Heart right ventricle (tissue), 16 donors: ENCODE measurements around the gene PSMB2. TPM values are rescaled to one million over a fixed set of nuclear protein-coding genes. Genes with fewer than 3 reads are reported as not detected.

Source experiments
- ATAC-seq, 8 donors: fragments of 200-7000 bp; cut with Tn5 transposase; one replicate each; pipeline ENCODE4 v1.9.1; 2020; ENCODE audit warnings: mild to moderate bottlenecking in 8 of 8, moderate library complexity in 8 of 8, moderate number of reproducible peaks in 1 of 8
- DNase-seq, 2 donors: peaks; one replicate each; pipeline ENCODE4 v3.0.0-alpha.2; 2020
- H3K27ac ChIP-seq, 10 donors: fragments of 200-600 bp; sonication (generic) in 2 of 10; one replicate each; pipeline versions ENCODE4 v1.5.0 to v1.8.0; 2020 to 2022; ENCODE audit warnings: mild to moderate bottlenecking in 3 of 10
- H3K27me3 ChIP-seq, 7 donors: fragments of 200-600 bp; one replicate each; pipeline ENCODE4 v1.8.0; 2021 to 2022; ENCODE audit warnings: mild to moderate bottlenecking in 2 of 7
- H3K36me3 ChIP-seq, 9 donors: fragments of 200-600 bp; sonication (generic) in 1 of 9; one replicate each; pipeline versions ENCODE4 v1.5.0 to v1.8.0; 2020 to 2022; ENCODE audit warnings: mild to moderate bottlenecking in 2 of 9
- H3K4me1 ChIP-seq, 9 donors: fragments of 200-600 bp; sonication (generic) in 1 of 9; one replicate each; pipeline versions ENCODE4 v1.5.0 to v1.8.0; 2020 to 2022; ENCODE audit warnings: mild to moderate bottlenecking in 4 of 9
- H3K4me3 ChIP-seq, 10 donors: fragments of 200-600 bp; sonication (generic) in 2 of 10; one replicate each; pipeline versions ENCODE4 v1.5.0 to v1.8.0; 2020 to 2022; ENCODE audit warnings: mild to moderate bottlenecking in 7 of 10, moderate library complexity in 2 of 10
- H3K9me3 ChIP-seq, 11 donors: fragments of 200-600 bp in 10 of 11; sonication (generic) in 2 of 11; one replicate each; pipeline versions ENCODE4 v1.5.0 to v1.8.0; 2013 to 2022; ENCODE audit warnings: mild to moderate bottlenecking in 2 of 11, control low read depth in 1 of 11, moderate library complexity in 1 of 11
- CTCF ChIP-seq, 9 donors: fragments of 200-600 bp; sonication (generic) in 2 of 9; IDR thresholded peaks; one replicate each; pipeline versions ENCODE4 v1.5.0 to v1.8.0; 2021 to 2022; ENCODE audit warnings: antibody characterized with exemption in 9 of 9, mild to moderate bottlenecking in 5 of 9, moderate library complexity in 1 of 9
- WGBS, 2 donors: extraction: QIAGEN DNeasy Blood & Tissue Kit; methylation state at CpG; one replicate each; pipeline ENCODE4 v1.1.7; 2013; ENCODE audit warnings: inconsistent platforms in 1 of 2; 5-methylcytosine and 5-hydroxymethylcytosine counted together
- intact Hi-C, 10 donors: fragments of 100-400 bp; cut with DNase I; formaldehyde crosslinking; loops; one replicate each; pipeline versions ENCODE4 v1.11.1 to v1.14.2; 2022
- polyA plus RNA-seq, 2 donors: library from polyadenylated mRNA; stranded (reverse); fragments of 200-250 nt; gene quantifications; one replicate each; pipeline ENCODE4 v1.2.3, GENCODE V29; 2013
- total RNA-seq, 10 donors: library from RNA; stranded (reverse); fragmentation: NEBNext Ultra II Directional in 3 of 10; extraction: Animal tissue kit (Norgen Biotek cat#: 25700) in 3 of 10; gene quantifications; one replicate each; pipeline versions ENCODE4 v1.2.1 to v1.2.4, GENCODE V29; 2021 to 2023
- donor health status: Arrhythmogenic right ventricular cardiomyopathy.
- donor health status: ischemic (EF 13 %, LVEDD 7.1; RV severe dilation, severe dysfunction).
- donor health status: healthy with polysubstance abuse.
- donor health status: DM: no; HTN: yes; CAD: no.
- donor health status: DM: no; HTN: no; CAD: no.
- donor health status: ischemic (EF 25% LVEDD 6.9; RV normal size, moderate dysfunction).
- donor health status: ischemic (EF 25% LVEDD 5.7; RV mildly dilated, moderate dysfunction).
- donor health status: healthy.
- donor health status: DM: yes; HTN: yes; CAD: no.
- donor health status: Ischemic cardiomyopathy.
- donor health status: ischemic (EF 35%, LVEDD 5.7; RV mildly dilated, moderate dysfunction).
- donor health status: nonischemic (EF 11% LVEDD 7.7; RV severe dilation, severe dysfunction).
- donor health status: DM: yes; HTN: yes; CAD: no.
- donor health status: PGD.
- donor health status: ischemic (EF 29% LVEDD 5.4; RV normal size, mild dysfunction).
- donor health status: nonischemic (EF 23%, LVEDD 6.1; RV moderate dilation, normal function).

The PSMB2 gene
- total and polyA plus RNA-seq, 12 donors: 34.1 to 55.0 (median 39.1) TPM

DNA sequence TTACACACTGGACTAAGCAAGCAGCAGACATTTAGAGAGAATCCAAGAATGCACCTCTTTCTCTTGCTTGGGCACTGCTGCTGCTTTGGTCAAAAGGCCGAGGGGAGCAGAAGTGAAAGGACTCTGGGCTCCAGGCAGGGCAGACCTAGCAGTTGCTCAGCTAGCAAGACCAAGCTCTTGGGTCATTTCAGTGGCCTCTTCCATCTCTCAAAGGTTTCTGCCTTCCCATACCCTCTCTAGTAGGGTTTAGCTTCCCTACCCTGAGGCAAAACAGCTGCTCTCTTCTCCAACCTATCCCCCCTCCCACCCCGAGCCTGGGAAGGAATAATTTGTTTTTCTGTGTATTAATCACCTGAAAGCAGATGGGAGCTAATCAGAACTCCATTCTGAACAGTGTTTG, 42.4 kb downstream of the PSMB2 start:
- intact Hi-C loops: no loop called here
- Histone ChIP-seq H3K4me1 (no peaks in the 10 kb centered on the region), H3K9me3 (no peaks in the 10 kb centered on the region), H3K36me3 (peaks cover 0 to 63% (median 30%) of the 10 kb centered on the region in 9 donors), H3K27me3 (no peaks in the 10 kb centered on the region), H3K4me3 (no peak overlapping the region), H3K27ac (no peak overlapping the region)
- ATAC-seq: no peak
- TF ChIP-seq CTCF (IDR thresholded peaks at IDR 0.05): no peak
- DNase-seq: no peak
- 76 to 79% methylated on average over 2 of the region's 2 CpGs for WGBS, 2 donors

- WGBS, 2 donors: 90 to 91% methylated on average over 5 of the region's 5 CpGs
- Histone ChIP-seq H3K27ac (no peak overlapping the region), H3K27me3 (no peaks in the 10 kb centered on the region), H3K9me3 (no peaks in the 10 kb centered on the region), H3K36me3 (peaks cover 0 to 52% (median 21%) of the 10 kb centered on the region in 9 donors), H3K4me3 (no peak overlapping the region), H3K4me1 (no peaks in the 10 kb centered on the region)
- intact Hi-C loops: no loop called here
- DNase-seq (no peak), ATAC-seq (no peak)
- no peak for TF ChIP-seq CTCF (IDR thresholded peaks at IDR 0.05)
Observed at GRCh38 chr1:35597870-35598269, 43.5 kb downstream of the PSMB2 start.

DNA sequence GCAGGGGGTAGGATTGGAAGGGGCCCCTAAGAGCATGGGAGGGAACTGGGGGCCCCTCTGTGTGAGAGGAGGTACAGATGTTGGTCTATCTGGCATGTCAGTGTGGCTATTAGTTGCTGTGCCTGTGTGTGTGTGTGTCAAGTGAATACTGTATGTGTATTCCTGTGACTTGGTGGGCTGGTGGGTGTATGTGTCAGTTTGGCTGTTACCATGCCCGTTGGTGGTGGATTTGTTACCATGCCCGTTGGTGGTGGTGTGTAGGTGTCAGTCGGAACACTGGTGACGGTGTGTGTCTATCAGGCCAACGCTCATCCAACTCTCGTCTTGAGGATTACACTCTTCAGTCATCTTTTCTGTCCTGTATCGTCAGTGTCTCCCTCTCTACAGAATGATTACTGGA, 45.6 kb downstream of the PSMB2 start:
- no peak for TF ChIP-seq CTCF (IDR thresholded peaks at IDR 0.05)
- intact Hi-C loops: no loop called here
- ATAC-seq (peak in 1 of 8 donors; percentile 9), DNase-seq (no peak)
- peaks cover 0 to 37% (median 4%) of the 10 kb centered on the region in 9 donors for H3K36me3 ChIP-seq
- H3K27me3 ChIP-seq: no peaks in the 10 kb centered on the region
- H3K4me3 ChIP-seq: no peak overlapping the region
- no peaks in the 10 kb centered on the region for H3K4me1 ChIP-seq
- 95% methylated on average over 7 of the region's 7 CpGs for WGBS, 2 donors
- no peaks in the 10 kb centered on the region for H3K9me3 ChIP-seq
- no peak overlapping the region for H3K27ac ChIP-seq

DNA sequence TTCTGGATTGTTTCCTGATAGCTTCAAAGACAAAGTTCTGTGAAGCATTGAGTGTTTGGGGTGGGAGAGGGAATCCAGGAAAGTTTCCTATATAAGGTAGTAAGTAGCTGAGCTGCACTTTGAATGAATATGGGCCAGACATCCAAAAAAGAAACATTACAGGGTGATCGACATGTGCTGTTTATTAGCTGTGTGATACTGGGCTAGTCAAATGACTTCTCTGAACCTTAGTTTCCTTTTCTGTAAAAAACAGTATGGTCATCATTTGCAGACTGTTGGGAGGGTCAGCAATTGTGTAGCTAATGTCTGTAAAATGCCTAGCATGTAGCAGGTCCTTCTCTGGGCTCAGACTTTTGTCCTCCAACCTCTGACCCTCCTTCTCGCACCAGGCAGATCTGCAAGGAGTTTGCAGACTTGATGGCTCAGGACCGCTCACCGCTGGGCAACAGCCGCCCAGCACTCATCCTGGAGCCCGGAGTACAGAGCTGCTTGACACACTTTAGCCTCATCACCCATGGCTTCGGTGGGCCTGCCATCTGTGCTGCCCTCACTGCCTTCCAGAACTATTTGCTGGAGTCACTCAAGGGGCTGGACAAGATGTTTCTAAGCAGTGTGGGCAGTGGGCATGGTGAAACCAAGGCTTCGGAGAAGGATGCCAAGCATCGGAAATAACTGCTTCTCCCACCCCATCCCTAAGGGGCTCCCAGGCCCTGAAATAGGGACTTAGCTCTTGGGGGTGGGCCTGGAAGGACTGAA, 47.1 kb downstream of the PSMB2 start:
- no peaks in the 10 kb centered on the region for H3K27me3 ChIP-seq
- DNase-seq: no peak
- no peak for ATAC-seq
- no peak overlapping the region for H3K27ac ChIP-seq
- 95 to 96% methylated on average over 9 of the region's 9 CpGs for WGBS, 2 donors
- intact Hi-C loops: no loop called here
- H3K4me1 ChIP-seq: no peaks in the 10 kb centered on the region
- TF ChIP-seq CTCF (IDR thresholded peaks at IDR 0.05): no peak
- peaks cover 0 to 27% (median 0%) of the 10 kb centered on the region in 9 donors for H3K36me3 ChIP-seq
- H3K4me3 ChIP-seq: no peak overlapping the region
- H3K9me3 ChIP-seq: no peaks in the 10 kb centered on the region
